ENCODE data around the gene GFOD1.
"Not testable (repeated sequence)": the region's sequence is repeated elsewhere in the genome, so short reads cannot be mapped to it uniquely, and the experiment has no call there.

The GFOD1 gene

GRCh38 chr6:13511141-13511571, 23.8 kb upstream of the GFOD1 start:
- not testable (repeated sequence) for DNase-seq

GRCh38 chr6:13510433-13510832, 23.0 kb upstream of the GFOD1 start:
- DNase-seq = not testable (repeated sequence)

GRCh38 chr6:13508711-13509705, 21.6 kb upstream of the GFOD1 start:
- no peak for DNase-seq

- DNase-seq = no peak
Observed at GRCh38 chr6:13507306-13507860, 20.0 kb upstream of the GFOD1 start.

- no peak for DNase-seq
Observed at GRCh38 chr6:13505345-13505734, 17.9 kb upstream of the GFOD1 start.

GRCh38 chr6:13504611-13505344, 17.4 kb upstream of the GFOD1 start:
- DNase-seq = no peak

- no peak for DNase-seq
Observed at GRCh38 chr6:13500915-13501314, 13.5 kb upstream of the GFOD1 start.

- no peak for DNase-seq
Observed at GRCh38 chr6:13500264-13500663, 12.9 kb upstream of the GFOD1 start.

GRCh38 chr6:13496513-13497190, 9.3 kb upstream of the GFOD1 start:
- no peak for DNase-seq

GRCh38 chr6:13495818-13496217, 8.4 kb upstream of the GFOD1 start:
- DNase-seq = no peak

GRCh38 chr6:13495112-13495776, 7.8 kb upstream of the GFOD1 start:
- no peak for DNase-seq

- no peak for DNase-seq
Observed at GRCh38 chr6:13494137-13494536, 6.7 kb upstream of the GFOD1 start.

GRCh38 chr6:13493147-13493546, 5.7 kb upstream of the GFOD1 start:
- no peak for DNase-seq

- DNase-seq = no peak
Observed at GRCh38 chr6:13492357-13492756, 5.0 kb upstream of the GFOD1 start.

- no peak for DNase-seq
Observed at GRCh38 chr6:13491538-13491937, 4.1 kb upstream of the GFOD1 start.

- DNase-seq = no peak
Observed at GRCh38 chr6:13490402-13490801, 3.0 kb upstream of the GFOD1 start.

- DNase-seq = no peak
Observed at GRCh38 chr6:13488896-13489237, 1.5 kb upstream of the GFOD1 start.

GRCh38 chr6:13488015-13488895, 855 bp upstream of the GFOD1 start:
- peak; percentile 12 for DNase-seq

GRCh38 chr6:13486679-13487121, 700 bp downstream of the GFOD1 start:
- peak; percentile 69 for DNase-seq

GRCh38 chr6:13485923-13486562, 1.4 kb downstream of the GFOD1 start:
- DNase-seq = peak; percentile 32

- DNase-seq = no peak
Observed at GRCh38 chr6:13485303-13485702, 2.1 kb downstream of the GFOD1 start.
